Hepatocyte (in vitro differentiated cells): ENCODE results near the gene OCA2.

ENCODE experiments used
- CTCF ChIP-seq: fragments of 200-600 bp; sonication (generic); IDR thresholded peaks from 2 replicates; pipeline ENCODE4 v1.5.1; 2016; ENCODE audit warnings: antibody characterized with exemption, mild to moderate bottlenecking; ENCODE audit not compliant: poor library complexity
- EZH2 ChIP-seq: fragments of 200-600 bp; sonication (generic); IDR thresholded peaks from 2 replicates; pipeline ENCODE4 v1.6.1; 2016; ENCODE audit warnings: antibody characterized with exemption, mild to moderate bottlenecking, borderline replicate concordance

- TF ChIP-seq CTCF (no peak), EZH2 (no peak)
Observed at GRCh38 chr15:28075573-28075972, 23.5 kb downstream of the OCA2 start.
